Smooth muscle cell (in vitro differentiated cells): Measurements from ENCODE around the gene GTF2A1. TPM values are rescaled to one million over a fixed set of nuclear protein-coding genes. Genes with fewer than 3 reads are reported as not detected.

Experiments
- DNase-seq: peaks from one replicate; lab custom pipeline; 2025; ENCODE audit not compliant: unreplicated experiment; lab: John Stamatoyannopoulos, UW
- H2AFZ ChIP-seq: fragments of 200-600 bp; sonication (generic); 2 replicates; pipeline ENCODE4 v1.6.0; 2016; ENCODE audit warnings: antibody characterized with exemption, low read depth, mild to moderate bottlenecking
- H3F3A ChIP-seq: fragments of 200-600 bp; sonication (generic); 2 replicates; pipeline ENCODE4 v1.6.0; 2017; ENCODE audit warnings: antibody characterized with exemption, low read depth
- H3K27ac ChIP-seq: fragments of 200-600 bp; sonication (generic); 2 replicates; pipeline ENCODE4 v1.5.1; 2016; ENCODE audit warnings: low read depth, mild to moderate bottlenecking
- H3K27me3 ChIP-seq: fragments of 200-600 bp; sonication (generic); 2 replicates; pipeline ENCODE4 v1.6.1; 2016; ENCODE audit warnings: low read depth, mild to moderate bottlenecking
- H3K36me3 ChIP-seq: fragments of 200-600 bp; sonication (generic); 2 replicates; pipeline ENCODE4 v1.5.1; 2016; ENCODE audit warnings: low read depth
- H3K4me1 ChIP-seq: fragments of 200-600 bp; sonication (generic); 2 replicates; pipeline ENCODE4 v1.5.1; 2016; ENCODE audit warnings: low read depth
- H3K4me2 ChIP-seq: fragments of 200-600 bp; sonication (generic); 2 replicates; pipeline ENCODE4 v1.6.0; 2016; ENCODE audit warnings: mild to moderate bottlenecking
- H3K4me3 ChIP-seq: fragments of 200-600 bp; sonication (generic); 2 replicates; pipeline ENCODE4 v1.5.1; 2016; ENCODE audit warnings: mild to moderate bottlenecking
- H3K79me2 ChIP-seq: fragments of 200-600 bp; sonication (generic); 2 replicates; pipeline ENCODE4 v1.6.0; 2016; ENCODE audit warnings: low read depth, mild to moderate bottlenecking
- H3K9ac ChIP-seq: fragments of 200-600 bp; sonication (generic); 2 replicates; pipeline ENCODE4 v1.6.0; 2016; ENCODE audit warnings: low read depth
- H3K9me3 ChIP-seq: fragments of 200-600 bp; sonication (generic); replicated peaks from 2 replicates; pipeline ENCODE4 v1.5.1; 2016; ENCODE audit warnings: low read depth
- H4K20me1 ChIP-seq: fragments of 200-600 bp; sonication (generic); 2 replicates; pipeline ENCODE4 v1.6.0; 2016; ENCODE audit warnings: low read depth
- WGBS: methylation state at CpG from one replicate; pipeline ENCODE4 v1.1.7; 2016; ENCODE audit warnings: low lambda C conversion rate; 5-methylcytosine and 5-hydroxymethylcytosine counted together
- polyA plus RNA-seq: library from polyadenylated mRNA; unstranded; fragments of >200 nt; fragmentation: Nextera tagmentation; extraction: Ambion mirVana; gene quantifications from 2 replicates; pipeline ENCODE4 v1.2.1, GENCODE V29; 2016
- total RNA-seq: library from RNA; depleted of rRNA; stranded (reverse); fragments of >200 nt; gene quantifications from 2 replicates; pipeline ENCODE4 v1.2.3, GENCODE V29; 2014
- TF ChIP-seq, protein P1 (sequence below): fragments of 200-600 bp; sonication (generic); IDR thresholded peaks from 2 replicates; pipeline ENCODE4 v1.5.1; 2017; ENCODE audit warnings: borderline replicate concordance, mild to moderate bottlenecking, antibody characterized with exemption; ENCODE audit not compliant: insufficient read depth, poor library complexity, severe bottlenecking

The GTF2A1 gene
- total and polyA plus RNA-seq, 2 experiments from 2014 or later: 4.7 to 39.4 TPM

DNA sequence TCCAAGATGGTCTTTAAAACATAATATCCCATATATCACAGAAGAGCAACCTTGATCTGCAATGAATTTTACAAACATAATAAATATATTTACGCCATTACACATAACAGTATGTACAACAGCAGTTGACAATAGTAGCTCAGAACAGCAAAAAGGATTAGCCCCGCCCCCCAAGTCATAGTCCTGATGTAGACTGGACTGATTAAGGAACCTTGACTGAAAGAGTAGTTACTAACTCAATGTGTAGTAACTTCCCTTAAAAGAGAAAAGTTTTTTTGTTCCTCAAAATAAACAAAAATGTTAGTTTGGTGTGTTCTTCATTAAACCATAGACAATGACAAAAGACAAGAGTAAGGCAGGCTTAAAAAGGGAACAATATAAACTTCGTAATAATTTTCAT is 44.5 kb downstream of the GTF2A1 start:
- Histone ChIP-seq H3K9me3 (no peaks in the 10 kb centered on the region), H3F3A (no peaks in the 10 kb centered on the region), H3K27me3 (no peaks in the 10 kb centered on the region), H3K4me3 (no peak overlapping the region), H3K36me3 (no peaks in the 10 kb centered on the region), H4K20me1 (peaks cover 6% of the 10 kb centered on the region), H3K79me2 (no peaks in the 10 kb centered on the region), H2AFZ (no peak overlapping the region), H3K27ac (no peak overlapping the region), H3K9ac (no peak overlapping the region), H3K4me2 (no peak overlapping the region), H3K4me1 (no peaks in the 10 kb centered on the region)
- no peak for DNase-seq
- TF ChIP-seq, protein P1, sequence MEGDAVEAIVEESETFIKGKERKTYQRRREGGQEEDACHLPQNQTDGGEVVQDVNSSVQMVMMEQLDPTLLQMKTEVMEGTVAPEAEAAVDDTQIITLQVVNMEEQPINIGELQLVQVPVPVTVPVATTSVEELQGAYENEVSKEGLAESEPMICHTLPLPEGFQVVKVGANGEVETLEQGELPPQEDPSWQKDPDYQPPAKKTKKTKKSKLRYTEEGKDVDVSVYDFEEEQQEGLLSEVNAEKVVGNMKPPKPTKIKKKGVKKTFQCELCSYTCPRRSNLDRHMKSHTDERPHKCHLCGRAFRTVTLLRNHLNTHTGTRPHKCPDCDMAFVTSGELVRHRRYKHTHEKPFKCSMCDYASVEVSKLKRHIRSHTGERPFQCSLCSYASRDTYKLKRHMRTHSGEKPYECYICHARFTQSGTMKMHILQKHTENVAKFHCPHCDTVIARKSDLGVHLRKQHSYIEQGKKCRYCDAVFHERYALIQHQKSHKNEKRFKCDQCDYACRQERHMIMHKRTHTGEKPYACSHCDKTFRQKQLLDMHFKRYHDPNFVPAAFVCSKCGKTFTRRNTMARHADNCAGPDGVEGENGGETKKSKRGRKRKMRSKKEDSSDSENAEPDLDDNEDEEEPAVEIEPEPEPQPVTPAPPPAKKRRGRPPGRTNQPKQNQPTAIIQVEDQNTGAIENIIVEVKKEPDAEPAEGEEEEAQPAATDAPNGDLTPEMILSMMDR: no peak
- WGBS: 96% methylated on average over 3 of the region's 3 CpGs

DNA sequence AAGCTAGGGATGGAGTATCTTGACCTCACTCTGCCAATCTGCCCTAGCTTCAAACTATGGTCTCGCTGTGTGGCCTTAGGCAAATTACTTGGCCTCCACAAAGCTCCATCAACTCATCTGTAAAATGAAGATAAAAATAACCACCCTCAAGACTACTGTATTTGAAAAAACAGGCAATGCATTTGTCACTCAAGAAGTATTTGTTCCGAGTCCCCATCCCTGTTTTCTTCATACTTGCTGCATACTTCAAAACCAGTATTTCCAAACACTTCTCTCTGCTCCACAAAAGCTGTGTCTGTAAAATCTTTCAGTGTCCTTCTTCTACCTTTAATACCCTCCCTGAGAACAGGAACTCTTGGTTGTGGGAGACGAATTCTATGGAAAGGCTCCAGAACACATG is 47.9 kb downstream of the GTF2A1 start:
- H3K4me2 ChIP-seq: no peak overlapping the region
- TF ChIP-seq, protein P1: no peak
- no peak overlapping the region for H3K27ac ChIP-seq
- H3K9me3 ChIP-seq: no peaks in the 10 kb centered on the region
- H3F3A ChIP-seq: no peaks in the 10 kb centered on the region
- no peak overlapping the region for H3K9ac ChIP-seq
- H4K20me1 ChIP-seq: no peaks in the 10 kb centered on the region
- H3K4me3 ChIP-seq: no peak overlapping the region
- H3K36me3 ChIP-seq: no peaks in the 10 kb centered on the region
- WGBS: 78% methylated on average over 3 of the region's 3 CpGs
- H3K27me3 ChIP-seq: no peaks in the 10 kb centered on the region
- peaks cover 5% of the 10 kb centered on the region for H3K4me1 ChIP-seq
- no peak overlapping the region for H2AFZ ChIP-seq
- DNase-seq: no peak
- no peaks in the 10 kb centered on the region for H3K79me2 ChIP-seq

DNA sequence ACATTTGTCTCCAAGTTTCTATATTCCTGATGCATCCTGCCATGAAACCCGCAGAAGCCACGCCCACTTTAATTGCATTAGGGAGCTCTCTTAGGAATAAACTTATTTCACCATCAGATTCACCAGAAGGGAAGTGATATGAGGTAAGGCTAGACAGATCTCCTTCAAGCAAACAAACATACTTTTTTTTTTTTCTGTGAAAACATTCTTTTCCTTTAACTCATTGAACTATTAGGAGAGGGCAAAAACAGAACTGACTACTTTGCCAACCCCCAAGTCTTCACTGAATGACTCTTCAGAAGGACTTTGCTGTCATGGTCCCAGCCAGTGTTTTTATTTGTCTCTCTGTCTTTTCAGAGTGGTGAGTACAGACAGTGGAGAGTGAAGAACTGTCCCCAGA is 48.4 kb downstream of the GTF2A1 start:
- Histone ChIP-seq H3K27ac (no peak overlapping the region), H3K4me1 (peaks cover 5% of the 10 kb centered on the region), H3K9me3 (no peaks in the 10 kb centered on the region), H3K4me2 (no peak overlapping the region), H3K9ac (no peak overlapping the region), H3K27me3 (no peaks in the 10 kb centered on the region), H2AFZ (no peak overlapping the region), H3F3A (no peaks in the 10 kb centered on the region), H3K36me3 (no peaks in the 10 kb centered on the region), H3K4me3 (no peak overlapping the region), H4K20me1 (no peaks in the 10 kb centered on the region), H3K79me2 (no peaks in the 10 kb centered on the region)
- TF ChIP-seq, protein P1: no peak
- no peak for DNase-seq
- 87% methylated on average over 2 of the region's 2 CpGs for WGBS

DNA sequence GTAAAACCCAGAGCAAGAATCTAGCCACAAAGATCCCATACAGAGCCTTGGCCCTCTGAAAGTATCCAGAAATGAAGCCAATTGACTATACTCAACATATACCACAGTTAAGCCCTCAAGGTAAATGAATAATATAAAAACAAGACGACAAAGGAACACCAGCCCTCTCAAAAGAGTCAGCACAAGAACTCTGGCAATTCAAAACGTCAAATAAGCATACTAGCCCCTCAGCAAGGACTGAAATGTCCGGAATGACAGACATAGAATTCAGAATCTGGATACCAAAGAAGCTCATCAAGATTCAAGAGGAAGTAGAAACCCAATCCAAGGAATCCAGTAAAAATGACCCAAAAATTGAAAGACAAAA is 49.9 kb downstream of the GTF2A1 start:
- DNase-seq: no peak
- Histone ChIP-seq H3K4me1 (peaks cover 5% of the 10 kb centered on the region), H3F3A (no peaks in the 10 kb centered on the region), H3K9me3 (no peaks in the 10 kb centered on the region), H3K36me3 (no peaks in the 10 kb centered on the region), H2AFZ (no peak overlapping the region), H3K4me2 (no peak overlapping the region), H3K27ac (no peak overlapping the region), H3K4me3 (no peak overlapping the region), H3K9ac (no peak overlapping the region), H3K27me3 (no peaks in the 10 kb centered on the region), H3K79me2 (no peaks in the 10 kb centered on the region), H4K20me1 (no peaks in the 10 kb centered on the region)
- WGBS: 38% methylated on average over 3 of the region's 3 CpGs
- TF ChIP-seq, protein P1: no peak
